Measurements from ENCODE around the gene WIPF1.

- TF ChIP-seq, protein P1, sequence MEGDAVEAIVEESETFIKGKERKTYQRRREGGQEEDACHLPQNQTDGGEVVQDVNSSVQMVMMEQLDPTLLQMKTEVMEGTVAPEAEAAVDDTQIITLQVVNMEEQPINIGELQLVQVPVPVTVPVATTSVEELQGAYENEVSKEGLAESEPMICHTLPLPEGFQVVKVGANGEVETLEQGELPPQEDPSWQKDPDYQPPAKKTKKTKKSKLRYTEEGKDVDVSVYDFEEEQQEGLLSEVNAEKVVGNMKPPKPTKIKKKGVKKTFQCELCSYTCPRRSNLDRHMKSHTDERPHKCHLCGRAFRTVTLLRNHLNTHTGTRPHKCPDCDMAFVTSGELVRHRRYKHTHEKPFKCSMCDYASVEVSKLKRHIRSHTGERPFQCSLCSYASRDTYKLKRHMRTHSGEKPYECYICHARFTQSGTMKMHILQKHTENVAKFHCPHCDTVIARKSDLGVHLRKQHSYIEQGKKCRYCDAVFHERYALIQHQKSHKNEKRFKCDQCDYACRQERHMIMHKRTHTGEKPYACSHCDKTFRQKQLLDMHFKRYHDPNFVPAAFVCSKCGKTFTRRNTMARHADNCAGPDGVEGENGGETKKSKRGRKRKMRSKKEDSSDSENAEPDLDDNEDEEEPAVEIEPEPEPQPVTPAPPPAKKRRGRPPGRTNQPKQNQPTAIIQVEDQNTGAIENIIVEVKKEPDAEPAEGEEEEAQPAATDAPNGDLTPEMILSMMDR (optimal IDR thresholded peaks at IDR 0.05 in 1 of 3, IDR thresholded peaks at IDR 0.05 in 1 of 3, conservative IDR thresholded peaks at IDR 0.05 in 1 of 3; ENCODE audit: extremely low read depth in 1 of 3, insufficient read depth in 2 of 3, low read length in 3 of 3): no peak
- no peak for TF ChIP-seq EZH2 (IDR thresholded peaks at IDR 0.05; ENCODE audit: low read length)
Measured at GRCh38 chr2:174624895-174625430, 27.4 kb upstream of the WIPF1 start.

All from keratinocyte (primary cell).